Measurements from ENCODE around the gene CDHR5.

The CDHR5 gene

GRCh38 chr11:608791-609251, 15.9 kb downstream of the CDHR5 start:
- no peak for DNase-seq

GRCh38 chr11:607971-608659, 16.6 kb downstream of the CDHR5 start:
- DNase-seq, result no peak

- no peak for DNase-seq
Observed at GRCh38 chr11:607020-607780, 17.6 kb downstream of the CDHR5 start.

- DNase-seq, result no peak
Observed at GRCh38 chr11:606245-606644, 18.5 kb downstream of the CDHR5 start.

GRCh38 chr11:605286-606129, 19.2 kb downstream of the CDHR5 start:
- no peak for DNase-seq

GRCh38 chr11:603154-603553, 21.6 kb downstream of the CDHR5 start:
- no peak for DNase-seq

- DNase-seq, result no peak
Observed at GRCh38 chr11:601573-602245, 23.0 kb downstream of the CDHR5 start.

GRCh38 chr11:598005-598680, 26.6 kb downstream of the CDHR5 start:
- DNase-seq, result no peak

GRCh38 chr11:597166-597725, 27.5 kb downstream of the CDHR5 start:
- no peak for DNase-seq

GRCh38 chr11:596374-596773, 28.4 kb downstream of the CDHR5 start:
- no peak for DNase-seq

- no peak for DNase-seq
Observed at GRCh38 chr11:595400-595799, 29.4 kb downstream of the CDHR5 start.

- DNase-seq, result no peak
Observed at GRCh38 chr11:593347-593746, 31.4 kb downstream of the CDHR5 start.

GRCh38 chr11:592918-593317, 31.8 kb downstream of the CDHR5 start:
- no peak for DNase-seq

GRCh38 chr11:592501-592900, 32.3 kb downstream of the CDHR5 start:
- DNase-seq, result no peak

GRCh38 chr11:590997-591396, 33.8 kb downstream of the CDHR5 start:
- no peak for DNase-seq

- DNase-seq, result no peak
Observed at GRCh38 chr11:589798-590197, 35.0 kb downstream of the CDHR5 start.

- DNase-seq, result peak; percentile 74
Observed at GRCh38 chr11:587978-588380, 36.8 kb downstream of the CDHR5 start.

GRCh38 chr11:587546-587945, 37.2 kb downstream of the CDHR5 start:
- no peak for DNase-seq

- no peak for DNase-seq
Observed at GRCh38 chr11:586376-587316, 38.1 kb downstream of the CDHR5 start.

- no peak for DNase-seq
Observed at GRCh38 chr11:584287-584686, 40.5 kb downstream of the CDHR5 start.

- DNase-seq, result no peak
Observed at GRCh38 chr11:581752-582151, 43.0 kb downstream of the CDHR5 start.

Measured in activated naive CD4-positive, alpha-beta T cell treated with anti-CD3 and anti-CD28 coated beads, Interleukin-2, amount 50 U/mL, for 16 hours (primary cell).